HL-60 (cell line): ENCODE measurements around the gene FH.
A peak's percentile ranks its signal among the peaks of the same experiment; 100 is the strongest.

ENCODE experiments used
- DNase-seq, 2 experiments: peaks; one replicate each; pipeline ENCODE4 v3.0.0-alpha.2; 2010 to 2020; ENCODE audit warnings: low read depth in 1 of 2, low spot score in 1 of 2
- H3K27ac ChIP-seq: fragments of 250-450 bp; sonication (Bioruptor Pico); replicated peaks from 2 replicates; pipeline ENCODE4 v1.5.1; 2020; ENCODE audit warnings: mild to moderate bottlenecking, moderate library complexity
- H3K27me3 ChIP-seq: fragments of 250-450 bp; sonication (Bioruptor Pico); 2 replicates; pipeline ENCODE4 v1.5.1; 2021; ENCODE audit warnings: mild to moderate bottlenecking, moderate library complexity; ENCODE audit not compliant: insufficient read depth, poor library complexity, severe bottlenecking
- H3K4me3 ChIP-seq: replicated peaks from 2 replicates; pipeline ENCODE4 v1.5.1; 2011; ENCODE audit warnings: mild to moderate bottlenecking, control low read depth, low read length; ENCODE audit not compliant: insufficient read depth
- CTCF ChIP-seq: IDR thresholded peaks from one replicate; pipeline ENCODE4 v1.5.1; 2011; ENCODE audit warnings: low read length, control low read depth, inconsistent platforms; ENCODE audit not compliant: insufficient read depth
- GABPA ChIP-seq: IDR thresholded peaks from 2 replicates; pipeline ENCODE4 v1.6.1; 2012; ENCODE audit warnings: low read depth
- POLR2AphosphoS5 ChIP-seq: IDR thresholded peaks from 2 replicates; pipeline ENCODE4 v1.6.1; 2012; ENCODE audit warnings: low read depth
- REST ChIP-seq: IDR thresholded peaks from 2 replicates; pipeline ENCODE4 v1.6.1; 2012; ENCODE audit warnings: low read depth; ENCODE audit not compliant: insufficient replicate concordance
- SPI1 ChIP-seq: IDR thresholded peaks from 2 replicates; pipeline ENCODE4 v1.6.1; 2012; ENCODE audit warnings: low read depth, mild to moderate bottlenecking, borderline replicate concordance

Gene FH

GRCh38 chr1:241485145-241485544 lies 34.4 kb downstream of the FH start:
- no peak overlapping the region for H3K4me3 ChIP-seq
- no peak overlapping the region for H3K27ac ChIP-seq
- no peak for DNase-seq
- TF ChIP-seq GABPA (no peak), POLR2AphosphoS5 (no peak)
- no peaks in the 10 kb centered on the region for H3K27me3 ChIP-seq

GRCh38 chr1:241482761-241483250 lies 36.7 kb downstream of the FH start:
- Histone ChIP-seq H3K4me3 (no peak overlapping the region), H3K27ac (no peak overlapping the region), H3K27me3 (no peaks in the 10 kb centered on the region)
- DNase-seq: no peak
- TF ChIP-seq POLR2AphosphoS5 (no peak), GABPA (no peak), REST (no peak), CTCF (no peak), SPI1 (no peak)

GRCh38 chr1:241479294-241479693 lies 40.3 kb downstream of the FH start:
- no peaks in the 10 kb centered on the region for H3K27me3 ChIP-seq
- H3K27ac ChIP-seq: no peak overlapping the region
- no peak overlapping the region for H3K4me3 ChIP-seq
- TF ChIP-seq GABPA (no peak), SPI1 (peak; percentile 93)
- no peak for DNase-seq

GRCh38 chr1:241475671-241476070 lies 43.9 kb downstream of the FH start:
- H3K4me3 ChIP-seq: no peak overlapping the region
- H3K27ac ChIP-seq: no peak overlapping the region
- H3K27me3 ChIP-seq: no peaks in the 10 kb centered on the region
- TF ChIP-seq CTCF (no peak), SPI1 (no peak), REST (no peak), POLR2AphosphoS5 (no peak), GABPA (no peak)
- no peak for DNase-seq

GRCh38 chr1:241473026-241473425 lies 46.5 kb downstream of the FH start:
- TF ChIP-seq CTCF: no peak
- no peak for TF ChIP-seq GABPA
- TF ChIP-seq REST: no peak
- TF ChIP-seq POLR2AphosphoS5: no peak
- TF ChIP-seq SPI1: no peak
- DNase-seq: no peak
- peaks cover 5% of the 10 kb centered on the region for H3K27me3 ChIP-seq

More at GRCh38 chr1:241473026-241473425, 46.5 kb downstream of the FH start:
- Histone ChIP-seq H3K27ac (no peak overlapping the region), H3K4me3 (no peak overlapping the region)
